Activated naive CD4-positive, alpha-beta T cell treated with anti-CD3 and anti-CD28 coated beads, Interleukin-2, amount 10 ng/mL, durations not matched to agents 5 hours and 36 hours (primary cell): ENCODE results near the gene PRMT6. TPM values are rescaled to one million over a fixed set of nuclear protein-coding genes. Genes with fewer than 3 reads are reported as not detected.

Experiments used
- total RNA-seq, 2 experiments: library from RNA; stranded (reverse); gene quantifications; one replicate each; pipeline ENCODE4 v1.2.3, GENCODE V29; 2021

PRMT6 gene
- 10 to 100 TPM; 15.1 to 15.4 TPM for total RNA-seq

DNA sequence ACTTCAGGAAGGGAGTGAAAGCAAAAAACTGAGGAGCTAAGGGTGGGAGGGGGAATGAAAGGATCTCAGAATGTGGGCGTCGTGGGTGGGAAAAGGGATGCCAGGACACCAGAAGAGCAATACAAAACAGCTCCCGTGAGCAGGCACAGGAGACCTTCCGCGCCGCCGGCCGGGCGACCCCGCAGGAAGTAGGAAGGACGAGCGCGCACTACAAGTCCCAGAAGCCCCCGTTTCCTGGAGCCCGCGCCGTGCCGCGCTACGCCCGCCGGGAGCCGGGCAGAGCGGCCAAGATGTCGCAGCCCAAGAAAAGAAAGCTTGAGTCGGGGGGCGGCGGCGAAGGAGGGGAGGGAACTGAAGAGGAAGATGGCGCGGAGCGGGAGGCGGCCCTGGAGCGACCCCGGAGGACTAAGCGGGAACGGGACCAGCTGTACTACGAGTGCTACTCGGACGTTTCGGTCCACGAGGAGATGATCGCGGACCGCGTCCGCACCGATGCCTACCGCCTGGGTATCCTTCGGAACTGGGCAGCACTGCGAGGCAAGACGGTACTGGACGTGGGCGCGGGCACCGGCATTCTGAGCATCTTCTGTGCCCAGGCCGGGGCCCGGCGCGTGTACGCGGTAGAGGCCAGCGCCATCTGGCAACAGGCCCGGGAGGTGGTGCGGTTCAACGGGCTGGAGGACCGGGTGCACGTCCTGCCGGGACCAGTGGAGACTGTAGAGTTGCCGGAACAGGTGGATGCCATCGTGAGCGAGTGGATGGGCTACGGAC, at the start of gene PRMT6:
Gene PRMT6, plus strand, starts transcription at position 249 of the 771 bp plus-strand sequence. Its CDS starts 42 bp downstream, at position 291.

Other genes starting within 250 kb of the PRMT6 start
- gene NTNG1, start 84.4 kb downstream of the PRMT6 start, total RNA-seq = not detected